ENCODE data around the gene SLC30A3. TPM values are rescaled to one million over a fixed set of nuclear protein-coding genes. Genes with fewer than 3 reads are reported as not detected.

The SLC30A3 gene
- total and polyA plus RNA-seq, 2 of the 4 experiments (the other 2 are of a cell fraction), result 0.15 TPM; not detected in 1

- Histone ChIP-seq H2AFZ (replicated peaks; ENCODE audit: low read length, poor library complexity) (no peak overlapping the region), H4K5ac (ENCODE audit: low read depth, low read length) (no peak overlapping the region), H3K18ac (ENCODE audit: low read depth, low read length) (no peak overlapping the region), H2BK20ac (ENCODE audit: low read depth, low read length) (no peak overlapping the region), H4K91ac (ENCODE audit: insufficient read depth, low read depth, low read length) (no peak overlapping the region), H3K4me1 (ENCODE audit: control insufficient read depth, insufficient read depth, low read length) (peaks cover 4% of the 10 kb centered on the region; the same call in 1 of the 2 replicates), H3K14ac (replicated peaks; ENCODE audit: low read depth, low read length) (no peak overlapping the region), H3K9ac (ENCODE audit: low read depth, low read length) (no peak overlapping the region), H3K4me3 (ENCODE audit: insufficient read depth, low read depth, low read length) (no peak overlapping the region), H2BK5ac (ENCODE audit: low read depth, low read length, poor library complexity, severe bottlenecking) (no peak overlapping the region), H3K9me3 (ENCODE audit: control insufficient read depth, insufficient read depth, low read length) (no peaks in the 10 kb centered on the region; the same call in 1 of the 2 replicates), H2BK15ac (ENCODE audit: low read depth, low read length) (no peak overlapping the region), H3K4ac (ENCODE audit: low read depth, low read length) (no peak overlapping the region), H2AK9ac (replicated peaks; ENCODE audit: low read depth, low read length, poor library complexity) (no peak overlapping the region), H3K9me1 (ENCODE audit: insufficient read depth, low read length) (no peaks in the 10 kb centered on the region), H4K20me1 (ENCODE audit: insufficient read depth, low read length) (no peaks in the 10 kb centered on the region), H2BK120ac (ENCODE audit: low read depth, low read length) (no peak overlapping the region), H4K8ac (ENCODE audit: low read depth in 2 of 2, low read length in 2 of 2) (no peak overlapping the region), H3K27me3 (ENCODE audit: control insufficient read depth, insufficient read depth, low read length) (peaks cover 80% of the 10 kb centered on the region), H3K36me3 (ENCODE audit: control insufficient read depth, insufficient read depth, low read length) (no peaks in the 10 kb centered on the region), H3K27ac (ENCODE audit: insufficient read depth, low read length) (no peak overlapping the region), H3K4me2 (ENCODE audit: low read depth, low read length) (no peak overlapping the region), H3K23ac (ENCODE audit: low read depth, low read length) (0 out of 2 replicates have a peak overlapping the region, but pooled peaks have one; percentile 11), H3K79me1 (ENCODE audit: low read depth in 1 of 2, low read length in 2 of 2) (no peaks in the 10 kb centered on the region), H3K56ac (ENCODE audit: extremely low read depth, insufficient read depth, low read length) (no peak overlapping the region), H2AK5ac (ENCODE audit: low read depth, low read length) (no peak overlapping the region)
- DNase-seq (no peak), ATAC-seq (ENCODE audit: low read depth) (no peak)
- POLR2A ChIA-PET (ENCODE audit: unreplicated experiment), result no interaction called here
- no TSS peak for BruUV-seq (replicated peaks)
- in situ Hi-C loops (cut with MboI; ENCODE audit: low sequenced_read_pairs) (no loop called here), intact Hi-C loops (cut with micrococcal nuclease) (no loop called here), dilution Hi-C loops (cut with HindIII; ENCODE audit: low sequenced_read_pairs, unreplicated experiment) (no loop called here)
- TF ChIP-seq BHLHE40 (IDR thresholded peaks at IDR 0.05; ENCODE audit: low read depth, low read length), result no peak
- TF ChIP-seq CTCF (conservative IDR thresholded peaks at IDR 0.05; ENCODE audit: low read depth, low read length), result no peak
- TF ChIP-seq RAD21 (IDR thresholded peaks at IDR 0.05; ENCODE audit: low read length), result no peak
- TF ChIP-seq MXI1 (IDR thresholded peaks at IDR 0.05; ENCODE audit: borderline replicate concordance, low read depth, low read length), result no peak
- TF ChIP-seq MAFK (IDR thresholded peaks at IDR 0.05; ENCODE audit: low read depth, low read length), result no peak
- no peak for TF ChIP-seq ELK1 (IDR thresholded peaks at IDR 0.05; ENCODE audit: borderline replicate concordance, low read depth, low read length)
- no peak for TF ChIP-seq NFE2L2 (IDR thresholded peaks at IDR 0.05; ENCODE audit: low read depth, low read length)
- TF ChIP-seq POLR2A (IDR thresholded peaks at IDR 0.05; ENCODE audit: low read depth, low read length), result no peak
- TF ChIP-seq USF2 (IDR thresholded peaks at IDR 0.05; ENCODE audit: low read depth, low read length), result no peak
- CTCF ChIA-PET, result interaction anchor here (0.7 to 1.8 kb wide), 5 partner anchors 8 to 28 kb away, joined by 3 to 6 read pairs (median 3); no protein-coding TSS in a partner anchor
These were observed 2.7 kb upstream of the SLC30A3 start for GRCh38 chr2:27265536-27265870.

Measured in IMR-90 (cell line).